GM20431 (cell line): ENCODE results near the gene SLC22A17.

Experiments
- in situ Hi-C: fragments of 300-500 bp; cut with MseI, MboI; formaldehyde crosslinking; loops from one replicate; pipeline ENCODE4 v1.15.0; 2020; ENCODE audit warnings: low sequenced_read_pairs; ENCODE audit not compliant: unreplicated experiment

Gene SLC22A17

DNA sequence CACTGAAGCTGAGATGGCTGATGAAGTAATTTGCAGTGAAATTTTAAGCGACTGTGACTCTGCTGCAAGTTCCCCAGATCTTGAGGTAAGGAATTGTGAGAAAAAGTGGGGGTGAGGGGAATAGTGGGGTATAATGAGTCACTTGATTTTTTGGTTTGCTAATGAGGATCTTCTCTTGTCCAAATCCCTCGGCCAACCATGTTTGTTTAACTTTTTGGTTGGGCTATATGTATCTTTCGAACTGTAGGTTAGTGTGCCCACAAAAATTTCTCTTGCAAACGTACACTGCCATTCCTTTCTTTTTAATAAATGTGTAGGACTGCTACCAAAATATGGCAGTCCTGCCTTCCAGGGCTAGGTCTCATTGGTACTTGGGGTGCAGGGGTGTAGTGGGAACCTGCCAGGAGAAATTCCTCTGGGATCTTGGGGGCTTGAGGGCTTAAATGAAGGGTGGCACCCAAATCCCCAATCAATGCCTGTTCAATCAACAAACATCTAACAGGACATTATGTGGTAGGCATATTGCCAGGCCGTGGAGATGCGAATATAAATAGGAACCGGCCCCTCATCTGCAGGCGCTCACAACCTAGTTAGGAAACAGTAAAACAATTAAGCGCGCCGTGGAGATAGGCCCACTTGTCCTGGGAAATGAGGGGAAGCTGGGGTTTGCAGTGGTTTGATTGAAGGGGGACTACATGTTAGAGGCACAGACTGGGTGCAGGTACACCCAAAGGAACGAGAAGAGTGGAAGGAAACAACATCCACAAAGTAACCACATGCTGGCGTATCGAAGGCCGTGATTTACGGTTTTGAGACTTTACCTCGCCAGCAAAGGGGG, 32.7 kb downstream of the SLC22A17 start:
- in situ Hi-C loops: no loop called here

- in situ Hi-C loops: no loop called here
Observed at GRCh38 chr14:23316300-23316699, 36.4 kb downstream of the SLC22A17 start.

DNA sequence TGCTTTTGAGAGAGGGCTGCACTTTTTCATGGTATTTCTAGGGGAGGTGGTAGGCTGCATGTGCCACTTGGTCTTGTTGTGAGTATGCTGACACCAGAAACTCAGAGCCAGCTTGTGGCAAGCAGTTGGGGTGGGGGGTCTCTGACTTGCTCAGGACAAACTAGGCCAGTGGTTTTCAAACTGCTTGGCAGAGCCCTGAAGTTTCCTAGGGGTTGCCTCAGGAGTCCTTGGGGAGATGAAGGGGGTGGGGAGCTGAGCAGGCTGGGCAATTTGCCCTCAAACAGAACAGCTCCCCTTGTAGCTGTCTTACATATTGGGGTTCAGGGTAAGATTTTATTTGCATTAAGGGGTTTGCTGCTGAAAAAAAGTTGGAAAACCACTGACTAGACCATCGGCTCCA, 42.1 kb downstream of the SLC22A17 start:
- in situ Hi-C loops: no loop called here

DNA sequence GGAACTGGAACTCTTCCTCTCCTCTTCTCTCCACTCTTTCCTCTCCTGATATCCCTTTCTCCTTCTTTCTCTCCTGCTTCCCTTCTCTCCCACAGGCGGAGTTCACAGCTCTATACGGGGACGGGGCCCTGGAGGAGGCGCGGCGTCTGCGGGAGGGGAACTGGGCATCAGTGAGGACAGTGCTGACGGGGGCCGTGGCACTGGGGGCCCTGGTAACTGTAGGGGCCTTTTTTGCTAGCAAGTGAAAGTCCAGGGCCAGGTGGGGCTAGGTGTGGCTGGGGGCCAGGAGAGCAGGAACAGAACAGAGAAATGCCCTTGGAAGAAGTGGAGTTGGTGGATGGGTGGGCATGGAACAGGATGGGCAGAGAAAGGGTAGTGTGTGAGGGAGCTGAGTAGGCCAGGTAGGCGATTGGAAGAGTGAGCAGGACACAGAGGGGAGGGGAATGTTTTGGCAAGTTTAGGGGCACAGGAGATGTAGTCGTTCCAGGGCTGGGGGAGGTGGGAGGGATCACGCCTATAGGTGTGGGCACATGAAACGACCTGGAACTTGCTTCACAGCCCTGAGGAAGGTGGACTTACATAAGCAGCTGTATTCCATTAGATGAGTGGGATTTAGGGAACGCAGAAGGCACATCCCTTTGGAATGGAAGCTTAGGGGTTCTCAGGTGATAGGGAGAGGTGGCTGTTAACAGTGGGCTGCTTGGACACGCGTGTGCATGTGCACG, 43.8 kb downstream of the SLC22A17 start:
- in situ Hi-C loops: no loop called here

GRCh38 chr14:23307687-23308644, 44.7 kb downstream of the SLC22A17 start:
- in situ Hi-C loops: no loop called here

DNA sequence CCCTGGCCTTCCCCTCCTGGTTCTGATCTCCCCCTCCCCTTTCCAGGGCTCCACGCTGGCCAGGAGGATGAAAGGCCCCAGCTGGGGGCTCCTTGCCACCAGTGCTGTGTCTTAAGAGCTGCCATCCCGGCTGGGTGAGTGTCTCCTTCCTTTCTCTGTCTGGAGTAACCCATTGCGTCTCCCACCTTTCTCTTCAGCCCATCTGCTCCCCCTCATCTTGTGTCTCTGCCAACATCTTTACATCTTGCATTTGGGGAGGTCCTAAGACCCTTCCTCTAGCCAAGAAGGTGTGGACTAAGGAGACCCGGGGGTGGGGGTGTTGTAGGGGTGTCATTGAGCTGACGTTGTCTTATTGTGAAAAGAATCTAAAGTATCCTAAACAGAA, 45.5 kb downstream of the SLC22A17 start:
- in situ Hi-C loops: no loop called here

GRCh38 chr14:23306412-23307145, 46.1 kb downstream of the SLC22A17 start, which contains the start of gene BCL2L2:
Gene BCL2L2, plus strand, starts transcription at chr14:23306833. Its CDS starts 935 bp downstream, at chr14:23307768.
- in situ Hi-C loops: no loop called here

- in situ Hi-C loops: no loop called here
Observed at GRCh38 chr14:23302290-23303225, 50.1 kb downstream of the SLC22A17 start, which contains the start of gene PPP1R3E. Gene PPP1R3E, minus strand, starts transcription at chr14:23302859. Its CDS starts 283 bp downstream, at chr14:23302576.

DNA sequence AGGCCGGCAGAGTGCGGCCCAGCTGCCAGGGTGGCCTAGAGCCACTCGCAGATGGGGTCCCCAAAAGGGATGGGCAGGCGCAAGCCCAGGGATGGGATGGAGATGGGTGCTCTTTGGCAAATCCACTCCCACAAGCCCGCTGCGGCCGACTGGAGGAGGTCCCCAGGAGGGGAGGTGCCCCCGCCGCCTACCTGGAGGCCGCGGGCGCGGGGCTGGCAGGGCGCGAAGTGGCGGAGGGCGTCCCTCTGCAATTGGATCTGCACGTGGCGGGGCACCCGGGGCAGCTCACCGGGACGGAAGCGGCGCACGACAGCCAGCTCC, 50.8 kb downstream of the SLC22A17 start:
- in situ Hi-C loops: no loop called here

GRCh38 chr14:23301288-23301968, 51.3 kb downstream of the SLC22A17 start:
- in situ Hi-C loops: no loop called here

- in situ Hi-C loops: no loop called here
Observed at GRCh38 chr14:23300687-23301223, 51.9 kb downstream of the SLC22A17 start.

- in situ Hi-C loops: no loop called here
Observed at GRCh38 chr14:23299986-23300686, 52.6 kb downstream of the SLC22A17 start.

GRCh38 chr14:23299211-23299957, 53.3 kb downstream of the SLC22A17 start:
- in situ Hi-C loops: no loop called here

GRCh38 chr14:23297611-23298277, 54.9 kb downstream of the SLC22A17 start:
- in situ Hi-C loops: no loop called here

GRCh38 chr14:23297096-23297495, 55.6 kb downstream of the SLC22A17 start:
- in situ Hi-C loops: no loop called here
